Superior temporal gyrus (tissue), 1 donor: ENCODE measurements around the gene RIMS3.

Experiments used
- DNase-seq: peaks from one replicate; pipeline ENCODE4 v3.0.0-alpha.2; 2016; ENCODE audit errors: extremely low spot score

Gene RIMS3

GRCh38 chr1:40653851-40654537, 11.5 kb downstream of the RIMS3 start:
- no peak for DNase-seq

- no peak for DNase-seq
Observed at GRCh38 chr1:40652979-40653378, 12.5 kb downstream of the RIMS3 start.

- DNase-seq = peak; percentile 23
Observed at GRCh38 chr1:40652468-40652867, 13.0 kb downstream of the RIMS3 start.

- peak; percentile 65 for DNase-seq
Observed at GRCh38 chr1:40651138-40651857, 14.2 kb downstream of the RIMS3 start.

- no peak for DNase-seq
Observed at GRCh38 chr1:40650075-40650474, 15.4 kb downstream of the RIMS3 start.

- no peak for DNase-seq
Observed at GRCh38 chr1:40649592-40649930, 15.9 kb downstream of the RIMS3 start.

GRCh38 chr1:40648928-40649591, 16.4 kb downstream of the RIMS3 start:
- DNase-seq = no peak

- no peak for DNase-seq
Observed at GRCh38 chr1:40648200-40648599, 17.3 kb downstream of the RIMS3 start.

- DNase-seq = no peak
Observed at GRCh38 chr1:40646315-40646714, 19.2 kb downstream of the RIMS3 start.

GRCh38 chr1:40645118-40645680, 20.3 kb downstream of the RIMS3 start:
- no peak for DNase-seq

GRCh38 chr1:40641601-40642242, 23.8 kb downstream of the RIMS3 start:
- no peak for DNase-seq

- DNase-seq = peak; percentile 81
Observed at GRCh38 chr1:40640314-40641076, 25.0 kb downstream of the RIMS3 start.

GRCh38 chr1:40638097-40639036, 27.1 kb downstream of the RIMS3 start:
- no peak for DNase-seq

- DNase-seq = no peak
Observed at GRCh38 chr1:40637470-40638007, 27.9 kb downstream of the RIMS3 start.

- no peak for DNase-seq
Observed at GRCh38 chr1:40636777-40637176, 28.7 kb downstream of the RIMS3 start.

GRCh38 chr1:40635763-40636500, 29.6 kb downstream of the RIMS3 start:
- no peak for DNase-seq

- DNase-seq = no peak
Observed at GRCh38 chr1:40634901-40635655, 30.4 kb downstream of the RIMS3 start.

GRCh38 chr1:40633931-40634376, 31.5 kb downstream of the RIMS3 start:
- no peak for DNase-seq
